ENCODE data around the gene SELENBP1. TPM values are rescaled to one million over a fixed set of nuclear protein-coding genes. Genes with fewer than 3 reads are reported as not detected.

SELENBP1 gene
- total RNA-seq, 1 donor from 2014 or later = 74.6 TPM

Other genes with a start within 250 kb of the SELENBP1 start
- gene SEMA6C, start 226.1 kb downstream of the SELENBP1 start, total RNA-seq = 15.7 TPM
- gene TNFAIP8L2, start 216.1 kb downstream of the SELENBP1 start, total RNA-seq = 4.2 TPM
- 9.9 TPM for gene LYSMD1, start 206.8 kb downstream of the SELENBP1 start, total RNA-seq
- gene SCNM1, start 206.6 kb downstream of the SELENBP1 start, total RNA-seq = 24.5 TPM
- gene TMOD4, start 196.7 kb downstream of the SELENBP1 start, total RNA-seq = 50.6 TPM
- 35.0 TPM for gene VPS72, start 182.5 kb downstream of the SELENBP1 start, total RNA-seq
- gene PIP5K1A, start 174.2 kb downstream of the SELENBP1 start, total RNA-seq = 51.7 TPM
- gene PSMD4, start 118.0 kb downstream of the SELENBP1 start, total RNA-seq = 145 TPM
- 5.7 TPM for gene ZNF687, start 90.4 kb downstream of the SELENBP1 start, total RNA-seq
- 30.3 TPM for gene PI4KB, start 45.3 kb downstream of the SELENBP1 start, total RNA-seq
- 24.0 TPM for gene RFX5, start 25.5 kb downstream of the SELENBP1 start, total RNA-seq
- 308 TPM for gene PSMB4, start 26.9 kb upstream of the SELENBP1 start, total RNA-seq
- 25.1 TPM for gene POGZ, start 86.8 kb upstream of the SELENBP1 start, total RNA-seq
- gene CGN, start 138.7 kb upstream of the SELENBP1 start, total RNA-seq = 0.52 TPM
- 6.8 TPM for gene TUFT1, start 167.6 kb upstream of the SELENBP1 start, total RNA-seq
- 36.0 TPM for gene SNX27, start 239.3 kb upstream of the SELENBP1 start, total RNA-seq